Inferior parietal cortex (tissue), 1 donor: ENCODE data around the gene TRMT6.

Experiments used
- DNase-seq: peaks from one replicate; pipeline ENCODE4 v3.0.0-alpha.2; 2016; ENCODE audit errors: extremely low spot score

TRMT6 gene

GRCh38 chr20:5899444-5899843, 50.9 kb downstream of the TRMT6 start:
- DNase-seq: no peak

GRCh38 chr20:5895626-5896025, 54.7 kb downstream of the TRMT6 start:
- no peak for DNase-seq

- DNase-seq: no peak
Measured at GRCh38 chr20:5893621-5894020, 56.7 kb downstream of the TRMT6 start.

DNA sequence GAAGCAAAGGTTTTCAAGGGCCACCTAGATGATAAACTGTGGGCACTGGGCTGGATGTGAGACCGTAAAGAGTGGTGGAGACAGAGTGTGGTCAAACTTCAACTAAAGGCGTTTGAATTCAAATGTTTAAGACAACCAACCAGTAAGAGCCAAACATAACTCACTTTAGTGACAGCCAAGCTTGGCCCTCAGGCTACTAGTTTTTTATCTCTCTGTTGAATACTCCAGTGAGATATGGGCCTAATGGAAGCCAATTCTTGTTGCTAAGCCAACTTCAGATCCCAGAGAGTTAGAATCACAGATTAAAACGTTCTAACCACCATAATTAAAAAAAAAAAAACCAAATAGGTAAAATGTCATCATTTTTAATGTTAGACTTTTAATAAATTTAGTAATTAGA, 57.3 kb downstream of the TRMT6 start:
- no peak for DNase-seq

DNA sequence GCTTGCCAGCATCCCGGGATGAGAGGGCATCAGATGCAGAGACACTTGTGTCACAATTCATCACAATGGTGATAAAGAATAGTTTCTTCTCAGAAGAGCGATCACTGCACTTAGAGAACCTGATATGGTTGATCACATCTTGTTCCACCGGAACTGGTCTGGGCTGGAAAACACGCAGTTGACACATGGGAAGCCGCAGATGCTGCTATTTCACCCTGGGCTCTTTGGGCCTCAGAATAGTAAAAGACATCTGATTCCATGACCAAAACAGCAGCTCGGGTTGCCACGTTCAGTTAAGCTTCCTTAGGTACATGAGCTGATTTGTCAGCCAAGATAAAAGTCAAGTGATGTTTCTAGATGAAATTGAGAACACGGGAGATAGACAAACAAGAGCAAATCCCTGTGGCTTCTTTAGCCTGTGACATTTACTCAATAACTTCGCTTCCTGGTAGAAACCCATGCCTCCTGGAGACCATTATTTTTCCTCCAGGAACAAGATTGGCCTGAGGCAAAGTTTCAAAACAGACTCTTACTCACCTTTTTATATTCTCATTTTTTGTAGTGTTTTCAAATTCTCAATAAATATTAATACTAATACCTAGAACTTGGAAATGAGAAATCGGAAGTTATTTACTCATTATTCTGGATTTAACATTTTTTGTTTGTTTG, 59.4 kb downstream of the TRMT6 start:
- DNase-seq: no peak

DNA sequence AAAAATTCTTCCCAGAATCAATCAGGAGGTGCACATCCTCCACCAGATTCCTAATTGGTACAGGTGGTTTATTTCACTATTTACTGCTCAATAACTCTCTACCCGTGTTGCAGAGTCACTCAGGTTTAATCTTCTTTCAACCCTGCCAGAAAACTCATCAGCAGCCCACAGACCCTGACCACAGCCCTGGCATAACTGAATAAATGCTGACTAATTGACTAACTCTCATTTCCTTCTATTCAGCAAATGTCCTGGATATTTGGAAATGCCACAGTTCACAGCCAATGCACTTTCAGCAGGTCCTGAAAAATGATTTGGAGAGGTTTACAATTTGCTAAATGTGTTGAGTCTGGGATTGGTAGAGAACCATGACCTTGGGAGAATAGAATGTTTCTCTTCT, 62.3 kb downstream of the TRMT6 start:
- no peak for DNase-seq

GRCh38 chr20:5887386-5887785, 62.9 kb downstream of the TRMT6 start:
- no peak for DNase-seq
